ENCODE results near the gene TLL1.

- no peak for TF ChIP-seq ATF3 (CRISPR knock-in tag; conservative IDR thresholded peaks at IDR 0.05)
- no peak for TF ChIP-seq MAX (CRISPR knock-in tag; IDR thresholded peaks at IDR 0.05)
- peak; percentile 55 for TF ChIP-seq CTCF (IDR thresholded peaks at IDR 0.05)
- TF ChIP-seq TEAD4 (CRISPR knock-in tag; IDR thresholded peaks at IDR 0.05): no peak
- TF ChIP-seq ZNF263 (CRISPR knock-in tag; IDR thresholded peaks at IDR 0.05; ENCODE audit: low read depth): no peak
Measured at GRCh38 chr4:166091912-166092510, 219.0 kb downstream of the TLL1 start.

Data from WTC11 (cell line).